NOMO-1 (cell line): ENCODE data around the gene MPL.
"Not testable (repeated sequence)": the region's sequence is repeated elsewhere in the genome, so short reads cannot be mapped to it uniquely, and the experiment has no call there.

Experiments
- DNase-seq, 2 experiments: peaks; one replicate each; lab custom pipeline; 2025; ENCODE audit not compliant: unreplicated experiment in 2 of 2; lab: John Stamatoyannopoulos, UW

MPL gene

DNA sequence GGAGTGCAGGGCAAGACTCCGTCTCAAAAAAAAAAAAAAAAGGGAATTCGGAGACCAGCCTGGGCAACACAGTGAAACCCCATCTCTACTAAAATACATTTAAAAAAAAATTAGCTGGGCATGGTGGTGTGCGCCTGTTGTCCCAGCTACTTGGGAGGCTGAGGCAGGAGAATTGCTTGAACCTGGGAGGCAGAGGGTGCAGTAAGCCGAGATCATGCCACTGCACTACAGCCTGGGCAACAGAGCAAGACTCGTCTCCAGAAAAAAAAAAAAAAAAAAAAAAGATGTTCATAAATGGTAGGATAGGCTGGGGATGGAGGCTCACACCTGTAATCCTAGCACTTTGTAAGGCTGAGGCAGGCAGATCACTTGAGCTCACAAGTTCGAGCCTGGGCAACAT is 32.2 kb downstream of the MPL start:
- not testable (repeated sequence) for DNase-seq

DNA sequence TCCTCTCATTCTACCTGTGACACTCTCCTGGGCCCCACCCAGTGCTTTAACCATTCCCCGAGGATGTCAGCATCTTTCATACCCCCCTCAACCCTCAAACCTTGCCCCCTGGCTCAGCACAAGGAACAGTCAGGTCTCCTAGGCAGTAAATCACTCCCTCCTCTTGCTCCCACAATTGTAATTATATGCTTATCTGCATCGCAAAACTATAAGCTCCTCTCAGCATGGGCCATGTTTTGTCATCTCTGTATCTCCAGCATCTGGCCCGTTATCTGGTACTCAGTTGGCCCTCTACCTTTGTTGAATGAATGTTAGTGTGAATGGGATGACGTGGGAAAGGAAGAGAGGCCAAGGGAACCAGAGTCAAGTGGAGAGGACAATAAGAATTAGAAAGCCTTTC is 32.9 kb downstream of the MPL start:
- no peak for DNase-seq

DNA sequence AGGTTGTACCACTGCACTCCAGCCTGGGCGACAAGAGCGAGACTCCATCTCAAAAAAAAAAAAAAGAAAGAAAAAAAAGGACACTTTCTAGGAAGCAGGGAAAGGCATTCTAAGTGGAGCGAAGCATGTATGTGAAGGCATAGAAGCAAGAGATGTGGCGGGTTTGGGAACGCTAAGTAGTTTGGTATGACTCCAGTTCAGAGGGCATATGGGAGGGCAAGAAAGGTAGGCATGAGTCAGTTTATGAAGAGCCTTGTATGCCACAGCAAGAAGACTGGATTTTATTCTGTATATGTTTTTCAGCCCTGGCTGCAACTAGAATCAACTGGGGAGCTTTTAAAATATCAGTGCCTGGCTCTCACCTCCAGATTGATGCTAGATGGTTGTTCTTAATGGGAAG is 34.6 kb downstream of the MPL start:
- no peak for DNase-seq

DNA sequence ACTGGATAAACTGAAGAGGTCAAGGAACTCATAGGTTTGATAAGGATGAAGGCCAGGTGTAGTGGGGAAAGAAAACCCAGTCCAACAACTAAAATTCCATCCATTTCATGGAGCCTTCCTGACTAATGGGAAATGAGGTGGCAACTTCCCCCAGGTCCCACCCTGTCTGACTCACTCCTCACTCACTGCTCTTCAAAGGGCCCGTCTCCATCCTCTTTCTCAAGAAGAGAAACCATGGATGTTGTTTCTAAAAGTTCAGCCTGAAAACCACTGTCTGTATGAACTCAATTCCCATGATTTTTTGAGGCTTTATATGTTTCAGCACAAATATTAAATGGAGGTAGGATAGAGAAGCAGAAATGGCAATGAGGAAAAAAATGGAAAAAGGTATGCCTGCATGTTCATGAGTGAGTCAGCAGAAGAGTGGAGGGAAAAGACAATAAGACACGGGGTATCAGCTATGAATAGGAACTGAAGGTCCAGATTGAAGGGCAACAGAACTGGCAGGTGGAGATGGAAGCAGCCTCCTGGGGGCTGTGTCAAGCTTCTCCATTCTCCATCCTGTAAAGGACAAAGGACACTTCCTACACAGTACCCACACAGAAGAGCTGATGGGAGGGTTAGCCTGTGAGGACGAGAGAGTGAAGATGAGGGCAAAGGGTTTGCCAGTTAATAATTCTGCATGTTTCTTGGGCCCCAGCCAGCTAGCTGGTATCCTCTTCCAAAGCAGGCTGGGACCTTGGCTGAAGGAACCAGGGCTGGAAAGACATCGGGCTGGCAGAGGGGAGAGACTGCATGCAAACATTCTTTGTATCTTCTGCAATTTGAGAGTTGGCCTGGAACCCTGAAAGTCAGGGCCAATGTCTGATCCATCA is 35.7 kb downstream of the MPL start:
- no peak for DNase-seq

GRCh38 chr1:43376723-43377235 is 39.2 kb downstream of the MPL start:
- DNase-seq: no peak

DNA sequence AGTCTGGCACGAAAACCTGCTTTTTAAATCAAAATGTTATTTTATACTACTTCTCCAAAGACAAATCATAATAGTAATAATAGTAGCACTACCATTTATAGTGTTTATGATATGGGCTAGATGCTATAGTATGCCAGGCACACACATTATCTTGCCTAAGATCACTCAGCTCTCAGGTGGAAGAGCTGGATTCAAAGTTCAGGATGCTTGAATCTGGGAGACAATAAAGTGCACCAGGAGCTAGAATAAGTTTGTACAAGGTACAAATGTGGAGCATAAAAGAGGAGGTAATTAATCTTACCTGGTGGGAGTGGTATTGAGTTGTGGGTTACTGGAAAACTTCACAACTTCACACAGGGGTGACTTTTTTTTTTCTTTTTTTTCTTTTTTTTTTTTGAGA is 40.2 kb downstream of the MPL start:
- no peak for DNase-seq

GRCh38 chr1:43379476-43379875 is 41.9 kb downstream of the MPL start:
- DNase-seq: no peak

- peak; percentile 10 to 50 for DNase-seq
Observed at GRCh38 chr1:43381612-43382011, 44.0 kb downstream of the MPL start.

GRCh38 chr1:43382027-43382779 is 44.6 kb downstream of the MPL start:
- no peak for DNase-seq

DNA sequence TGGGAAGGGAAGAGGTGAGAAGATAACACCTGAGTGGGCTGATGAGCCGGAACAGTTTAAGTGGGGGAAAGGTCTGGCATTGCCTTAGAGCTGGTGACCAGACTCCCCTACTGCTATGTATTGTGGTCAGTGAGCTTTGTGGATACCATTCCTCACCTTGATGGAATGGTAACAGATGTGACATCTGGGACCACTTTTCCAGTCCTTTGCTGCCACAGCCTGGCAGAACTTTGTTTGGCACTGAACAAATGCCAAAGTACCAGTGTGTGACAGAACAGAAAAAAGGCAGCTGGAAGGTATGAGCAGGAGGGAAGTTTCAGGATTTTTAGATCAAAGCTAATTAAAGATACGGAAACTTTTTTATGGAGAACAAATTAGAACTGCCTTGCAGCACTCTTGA is 45.8 kb downstream of the MPL start:
- DNase-seq: no peak

- DNase-seq: no peak
Observed at GRCh38 chr1:43386676-43387075, 49.1 kb downstream of the MPL start.

- no peak for DNase-seq
Observed at GRCh38 chr1:43387976-43388599, 50.5 kb downstream of the MPL start.

- DNase-seq: no peak
Observed at GRCh38 chr1:43388613-43389012, 51.0 kb downstream of the MPL start.

GRCh38 chr1:43389326-43390313 is 52.0 kb downstream of the MPL start, which contains the start of the genes MED8 and SZT2:
TSS of gene MED8 (minus strand) at chr1:43389800. CDS start at chr1:43389764, 36 bp downstream.
TSS of gene SZT2 (plus strand) at chr1:43389899. CDS start at chr1:43389969, 70 bp downstream.
- peak; percentile 91 to 93 for DNase-seq

- no peak for DNase-seq
Observed at GRCh38 chr1:43392702-43393101, 55.1 kb downstream of the MPL start.

DNA sequence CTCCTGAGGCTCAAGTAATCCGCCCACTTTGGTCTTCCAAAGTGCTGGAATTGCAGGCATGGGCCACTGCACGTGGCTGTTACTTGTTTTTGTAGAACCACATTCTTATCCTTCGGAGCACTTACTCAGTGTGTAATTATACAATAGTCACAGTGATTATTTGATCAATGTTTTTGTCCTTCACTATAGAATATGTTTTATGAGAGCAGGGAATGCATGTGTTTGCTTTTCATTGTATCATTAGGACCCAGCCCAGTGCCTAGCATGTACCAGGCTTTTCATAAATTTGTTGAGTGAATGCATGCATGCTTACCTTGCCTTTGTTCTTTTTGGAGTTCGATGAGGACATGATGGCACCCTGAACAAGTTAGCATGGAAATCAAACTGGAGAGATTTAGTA is 57.9 kb downstream of the MPL start:
- DNase-seq: no peak

- no peak for DNase-seq
Observed at GRCh38 chr1:43396059-43396458, 58.4 kb downstream of the MPL start.

DNA sequence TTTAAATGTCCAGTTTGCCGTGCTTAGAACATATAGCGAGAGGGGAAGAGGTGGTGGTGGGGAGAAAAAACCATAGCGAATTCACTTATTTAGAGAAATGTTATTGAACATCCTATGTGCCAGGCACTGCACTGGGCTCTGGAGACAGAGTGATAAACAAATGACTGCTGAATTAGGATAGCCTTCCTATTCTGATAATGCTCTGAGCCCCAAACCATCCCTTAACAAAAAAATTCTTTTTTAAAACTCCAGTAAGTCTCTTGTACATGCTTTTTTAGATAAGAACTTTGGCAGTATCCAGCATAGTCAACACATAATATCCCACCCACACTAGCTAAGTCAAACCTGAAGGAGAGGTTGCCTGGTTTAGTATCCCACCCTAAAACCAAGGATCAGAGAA is 60.6 kb downstream of the MPL start:
- DNase-seq: no peak

GRCh38 chr1:43400441-43400840 is 62.8 kb downstream of the MPL start:
- DNase-seq: not testable (repeated sequence)
